IMR-90 (cell line): ENCODE measurements around the gene ACSM4. TPM values are rescaled to one million over a fixed set of nuclear protein-coding genes. Genes with fewer than 3 reads are reported as not detected.

Experiments used
- ATAC-seq: fragments of 200-7000 bp; cut with Tn5 transposase; 2 replicates; pipeline ENCODE4 v1.9.1; 2020; ENCODE audit warnings: low read depth, mild to moderate bottlenecking, moderate library complexity
- BruUV-seq: library from RNA; stranded (reverse); fragments of 400-500 nt; replicated peaks from 2 replicates; lab custom pipeline; 2021; lab: Mats Ljungman, UMichigan
- CTCF ChIA-PET: fragments of 300-600 bp; formaldehyde crosslinking; extraction: SDS; loops from one replicate; lab custom pipeline; 2021; ENCODE audit warnings: antibody characterized with exemption; lab: Yijun Ruan, JAX
- POLR2A ChIA-PET: fragments of 300-600 bp; sonication (Branson Sonifier 250); formaldehyde crosslinking; loops from one replicate; lab custom pipeline; 2022; ENCODE audit warnings: antibody characterized with exemption; ENCODE audit not compliant: unreplicated experiment; lab: Charles Lee
- DNase-seq: peaks from one replicate; pipeline ENCODE4 v3.0.0; 2013
- H2AFZ ChIP-seq: replicated peaks from 2 replicates; pipeline ENCODE3; 2013; ENCODE audit warnings: low read length, mild to moderate bottlenecking; ENCODE audit not compliant: poor library complexity
- H2AK5ac ChIP-seq: 2 replicates; pipeline ENCODE4 v1.6.1; 2013; ENCODE audit warnings: low read depth, low read length, inconsistent platforms
- H2AK9ac ChIP-seq: replicated peaks from 2 replicates; pipeline ENCODE3; 2013; ENCODE audit warnings: mild to moderate bottlenecking, low read depth, low read length, moderate library complexity; ENCODE audit not compliant: poor library complexity
- H2BK120ac ChIP-seq: 2 replicates; pipeline ENCODE4 v1.6.1; 2013; ENCODE audit warnings: low read depth, low read length, inconsistent platforms
- H2BK15ac ChIP-seq: 3 replicates; pipeline ENCODE4 v1.6.1; 2013; ENCODE audit warnings: low read depth, low read length, inconsistent platforms
- H2BK20ac ChIP-seq: 2 replicates; pipeline ENCODE4 v1.6.1; 2013; ENCODE audit warnings: low read depth, mild to moderate bottlenecking, inconsistent platforms, low read length, moderate library complexity
- H2BK5ac ChIP-seq: 2 replicates; pipeline ENCODE4 v1.6.1; 2013; ENCODE audit warnings: mild to moderate bottlenecking, low read depth, low read length, inconsistent platforms; ENCODE audit not compliant: poor library complexity, severe bottlenecking
- H3K14ac ChIP-seq: replicated peaks from 2 replicates; pipeline ENCODE4 v1.6.1; 2013; ENCODE audit warnings: low read depth, low read length, inconsistent platforms
- H3K18ac ChIP-seq: 2 replicates; pipeline ENCODE4 v1.6.1; 2013; ENCODE audit warnings: low read depth, low read length, control low read depth
- H3K23ac ChIP-seq: 2 replicates; pipeline ENCODE4 v1.6.1; 2013; ENCODE audit warnings: low read depth, low read length, inconsistent platforms
- H3K27ac ChIP-seq: 2 replicates; pipeline ENCODE4 v1.5.1; 2013; ENCODE audit warnings: mild to moderate bottlenecking, control low read depth, low read length; ENCODE audit not compliant: insufficient read depth
- H3K27me3 ChIP-seq: 2 replicates; pipeline ENCODE4 v1.6.1; 2013; ENCODE audit warnings: low read length; ENCODE audit not compliant: control insufficient read depth, insufficient read depth
- H3K36me3 ChIP-seq: 2 replicates; pipeline ENCODE4 v1.6.1; 2013; ENCODE audit warnings: low read length, mixed read lengths; ENCODE audit not compliant: control insufficient read depth, insufficient read depth
- H3K4ac ChIP-seq: 2 replicates; pipeline ENCODE4 v1.6.1; 2013; ENCODE audit warnings: low read depth, low read length, inconsistent platforms
- H3K4me1 ChIP-seq: 2 replicates; pipeline ENCODE4 v1.6.1; 2013; ENCODE audit warnings: low read length, mixed read lengths; ENCODE audit not compliant: control insufficient read depth, insufficient read depth
- H3K4me2 ChIP-seq: 2 replicates; pipeline ENCODE4 v1.6.1; 2013; ENCODE audit warnings: low read depth, mild to moderate bottlenecking, control low read depth, low read length, moderate library complexity
- H3K4me3 ChIP-seq: 2 replicates; pipeline ENCODE4 v1.5.1; 2013; ENCODE audit warnings: low read depth, mild to moderate bottlenecking, control low read depth, low read length, moderate library complexity; ENCODE audit not compliant: insufficient read depth
- H3K56ac ChIP-seq: 2 replicates; pipeline ENCODE4 v1.6.1; 2013; ENCODE audit warnings: low read length, inconsistent platforms; ENCODE audit not compliant: insufficient read depth; ENCODE audit errors: extremely low read depth
- H3K79me1 ChIP-seq, 2 experiments: 2 replicates each; pipeline ENCODE4 v1.6.1; 2013; ENCODE audit warnings: low read length in 2 of 2, inconsistent platforms in 1 of 2, low read depth in 1 of 2
- H3K9ac ChIP-seq: 2 replicates; pipeline ENCODE4 v1.6.1; 2013; ENCODE audit warnings: low read depth, low read length, control low read depth
- H3K9me1 ChIP-seq: 2 replicates; pipeline ENCODE4 v1.6.1; 2013; ENCODE audit warnings: low read length, inconsistent platforms; ENCODE audit not compliant: insufficient read depth
- H3K9me3 ChIP-seq: 2 replicates; pipeline ENCODE4 v1.6.1; 2013; ENCODE audit warnings: low read length; ENCODE audit not compliant: control insufficient read depth, insufficient read depth
- H4K20me1 ChIP-seq: 2 replicates; pipeline ENCODE4 v1.6.1; 2013; ENCODE audit warnings: low read length, inconsistent platforms; ENCODE audit not compliant: insufficient read depth
- H4K5ac ChIP-seq: 2 replicates; pipeline ENCODE4 v1.6.1; 2013; ENCODE audit warnings: mild to moderate bottlenecking, low read depth, low read length, control low read depth
- H4K8ac ChIP-seq, 2 experiments: 2 replicates each; pipeline ENCODE4 v1.6.1; 2013; ENCODE audit warnings: low read depth in 2 of 2, low read length in 2 of 2, control low read depth in 1 of 2, inconsistent platforms in 1 of 2
- H4K91ac ChIP-seq: 2 replicates; pipeline ENCODE4 v1.6.1; 2013; ENCODE audit warnings: low read depth, low read length, inconsistent platforms; ENCODE audit not compliant: insufficient read depth
- CEBPB ChIP-seq: IDR thresholded peaks from 2 replicates; pipeline ENCODE4 v1.6.1; 2012; ENCODE audit warnings: low read depth, low read length, improper control_type of control experiment
- CHD1 ChIP-seq: IDR thresholded peaks from 2 replicates; pipeline ENCODE4 v1.6.1; 2012; ENCODE audit warnings: low read depth, low read length, improper control_type of control experiment
- CTCF ChIP-seq: conservative IDR thresholded peaks from 2 replicates; pipeline ENCODE4 v1.5.1; 2012; ENCODE audit warnings: mild to moderate bottlenecking, low read depth, low read length, improper control_type of control experiment
- ELK1 ChIP-seq: fragments of 150-350 bp; IDR thresholded peaks from 2 replicates; pipeline ENCODE4 v1.6.1; 2016; ENCODE audit warnings: low read depth, mild to moderate bottlenecking, low read length, moderate library complexity, borderline replicate concordance
- FOS ChIP-seq: fragments of 150-350 bp; IDR thresholded peaks from 2 replicates; pipeline ENCODE4 v1.6.1; 2016; ENCODE audit warnings: low read depth, low read length
- MAFK ChIP-seq: IDR thresholded peaks from 2 replicates; pipeline ENCODE4 v1.6.1; 2012; ENCODE audit warnings: low read depth, low read length, improper control_type of control experiment
- MAZ ChIP-seq: IDR thresholded peaks from 2 replicates; pipeline ENCODE4 v1.6.1; 2012; ENCODE audit warnings: low read depth, mild to moderate bottlenecking, low read length, improper control_type of control experiment, moderate library complexity, borderline replicate concordance
- MXI1 ChIP-seq: IDR thresholded peaks from 2 replicates; pipeline ENCODE4 v1.6.1; 2012; ENCODE audit warnings: low read depth, mild to moderate bottlenecking, low read length, moderate library complexity, borderline replicate concordance
- NFE2L2 ChIP-seq: fragments of 150-350 bp; IDR thresholded peaks from 2 replicates; pipeline ENCODE4 v1.6.1; 2016; ENCODE audit warnings: low read depth, mild to moderate bottlenecking, low read length
- POLR2A ChIP-seq: IDR thresholded peaks from 2 replicates; pipeline ENCODE4 v1.6.1; 2012; ENCODE audit warnings: mild to moderate bottlenecking, low read depth, low read length
- RCOR1 ChIP-seq: IDR thresholded peaks from 2 replicates; pipeline ENCODE4 v1.6.1; 2012; ENCODE audit warnings: mild to moderate bottlenecking, low read length, improper control_type of control experiment; ENCODE audit not compliant: insufficient replicate concordance
- RFX5 ChIP-seq: IDR thresholded peaks from 2 replicates; pipeline ENCODE4 v1.8.0; 2012; ENCODE audit warnings: low read depth, mild to moderate bottlenecking, low read length, moderate library complexity
- SMC3 ChIP-seq: fragments of 150-350 bp; IDR thresholded peaks from 2 replicates; pipeline ENCODE4 v1.6.1; 2016; ENCODE audit warnings: low read depth, mild to moderate bottlenecking, antibody characterized with exemption, low read length, moderate library complexity
- USF2 ChIP-seq: fragments of 150-350 bp; IDR thresholded peaks from 2 replicates; pipeline ENCODE4 v1.6.1; 2017; ENCODE audit warnings: mild to moderate bottlenecking, antibody characterized with exemption, low read length, low read depth
- WGBS, 2 experiments: methylation state at CpG; one replicate each; pipeline versions ENCODE4 v1.1.5 to v1.1.7; 2013; ENCODE audit warnings: missing lambda C conversion rate in 2 of 2; ENCODE audit not compliant: insufficient read length in 1 of 2; ENCODE audit errors: extremely low coverage in 2 of 2; 5-methylcytosine and 5-hydroxymethylcytosine counted together
- dilution Hi-C: fragments of 300-500 bp; cut with HindIII; formaldehyde crosslinking; loops from one replicate; pipeline ENCODE4 v1.14.3; 2018; ENCODE audit warnings: low sequenced_read_pairs; ENCODE audit not compliant: unreplicated experiment
- in situ Hi-C: fragments of 300-500 bp; cut with MboI; formaldehyde crosslinking; loops from 3 replicates; pipeline ENCODE4 v1.14.3; 2019; ENCODE audit warnings: low sequenced_read_pairs, inconsistent platforms, mixed read lengths
- intact Hi-C: fragments of 100-400 bp; cut with micrococcal nuclease; formaldehyde crosslinking; loops from 2 replicates; pipeline ENCODE4 v1.10.0; 2022
- polyA plus RNA-seq, 3 experiments: library from polyadenylated mRNA; depleted of rRNA; stranded (reverse); fragments of >200 nt; gene quantifications; 2 replicates each; pipeline ENCODE4 v1.2.3, GENCODE V29; 2012; ENCODE audit warnings: low replicate concordance in 1 of 3
- total RNA-seq: library from RNA; depleted of rRNA; stranded (reverse); fragments of >200 nt; gene quantifications from 2 replicates; pipeline ENCODE4 v1.2.3, GENCODE V29; 2012

Gene ACSM4
- total and polyA plus RNA-seq, 2 of the 4 experiments (the other 2 are of a cell fraction), result not detected

- no peak overlapping the region for H3K56ac ChIP-seq
- H3K79me1 ChIP-seq, result no peaks in the 10 kb centered on the region
- no peak overlapping the region for H3K14ac ChIP-seq
- DNase-seq, result no peak
- no peak overlapping the region for H4K8ac ChIP-seq
- H2BK120ac ChIP-seq, result no peak overlapping the region
- intact Hi-C loops, result no loop called here
- H4K5ac ChIP-seq, result no peak overlapping the region
- H2BK5ac ChIP-seq, result no peak overlapping the region
- H3K9me3 ChIP-seq, result no peaks in the 10 kb centered on the region
- H3K9ac ChIP-seq, result no peak overlapping the region
- no peak overlapping the region for H3K4me2 ChIP-seq
- H3K23ac ChIP-seq, result no peak overlapping the region
- H4K20me1 ChIP-seq, result no peaks in the 10 kb centered on the region
- TF ChIP-seq MXI1, result no peak
- TF ChIP-seq MAZ, result no peak
- TF ChIP-seq NFE2L2, result no peak
- TF ChIP-seq CEBPB, result no peak
- TF ChIP-seq ELK1, result no peak
- TF ChIP-seq RCOR1, result no peak
- no peak for TF ChIP-seq CTCF
- no peak for TF ChIP-seq RFX5
- TF ChIP-seq USF2, result no peak
- TF ChIP-seq FOS, result no peak
- TF ChIP-seq POLR2A, result no peak
- no peak for TF ChIP-seq SMC3
- TF ChIP-seq MAFK, result no peak
- TF ChIP-seq CHD1, result no peak
- no TSS peak for BruUV-seq
- ChIA-PET CTCF (no interaction called here), POLR2A (no interaction called here)
- no CpG with 5 or more reads among the region's 4 CpGs for WGBS, 2 experiments
- no peak overlapping the region for H4K91ac ChIP-seq
- H2BK20ac ChIP-seq, result no peak overlapping the region
- H2BK15ac ChIP-seq, result no peak overlapping the region
- no peak for ATAC-seq
- no peaks in the 10 kb centered on the region for H3K4me1 ChIP-seq
- in situ Hi-C loops, result no loop called here
- H3K9me1 ChIP-seq, result no peaks in the 10 kb centered on the region
- dilution Hi-C loops, result no loop called here
- no peak overlapping the region for H3K27ac ChIP-seq
- H3K4ac ChIP-seq, result no peak overlapping the region
- no peak overlapping the region for H3K4me3 ChIP-seq
- no peaks in the 10 kb centered on the region for H3K36me3 ChIP-seq
- H3K27me3 ChIP-seq, result no peaks in the 10 kb centered on the region
- H2AK5ac ChIP-seq, result no peak overlapping the region
- H2AK9ac ChIP-seq, result no peak overlapping the region
- H3K18ac ChIP-seq, result no peak overlapping the region
- H2AFZ ChIP-seq, result no peak overlapping the region
These were observed 6.2 kb downstream of the ACSM4 start for GRCh38 chr12:7310070-7310469.
